ENCODE data around the gene SLC12A6.

Gene SLC12A6

GRCh38 chr15:34367101-34368081 is 29.8 kb upstream of the SLC12A6 start, which contains the start of gene LPCAT4 (continued):
- TF ChIP-seq ZNF266 (tag by site-specific recombination; IDR thresholded peaks at IDR 0.05; ENCODE audit: low read depth) (no peak), ZNF521 (tag by site-specific recombination; IDR thresholded peaks at IDR 0.05) (no peak), ZNF621 (tag by site-specific recombination; IDR thresholded peaks at IDR 0.05) (no peak), SP2 (tag by site-specific recombination; IDR thresholded peaks at IDR 0.05) (peak; percentile 79), KLF10 (tag by site-specific recombination; IDR thresholded peaks at IDR 0.05) (peak; percentile 66; the same call in 1 of the 2 replicates), ZNF202 (tag by site-specific recombination; IDR thresholded peaks at IDR 0.05; ENCODE audit: borderline replicate concordance) (no peak), GFI1B (tag by site-specific recombination; IDR thresholded peaks at IDR 0.05) (no peak), ZBTB6 (tag by site-specific recombination; IDR thresholded peaks at IDR 0.05) (no peak), ZBTB17 (tag by site-specific recombination; IDR thresholded peaks at IDR 0.05) (peak; percentile 86), ZNF596 (tag by site-specific recombination; IDR thresholded peaks at IDR 0.05) (no peak), ZBTB11 (tag by site-specific recombination; conservative IDR thresholded peaks at IDR 0.05; ENCODE audit: low read depth) (peak; percentile 68), ZFHX2 (tag by site-specific recombination; conservative IDR thresholded peaks at IDR 0.05) (peak; percentile 60), KLF8 (tag by site-specific recombination; IDR thresholded peaks at IDR 0.05) (peak; percentile 82), ZBTB48 (tag by site-specific recombination; IDR thresholded peaks at IDR 0.05) (peak; percentile 79), ZNF707 (tag by site-specific recombination; IDR thresholded peaks at IDR 0.05) (no peak), ZNF610 (tag by site-specific recombination; IDR thresholded peaks at IDR 0.05; ENCODE audit: borderline replicate concordance) (no peak), HIC1 (tag by site-specific recombination; IDR thresholded peaks at IDR 0.05) (peak; percentile 19; the same call in 1 of the 2 replicates), MYNN (tag by site-specific recombination; IDR thresholded peaks at IDR 0.05; ENCODE audit: borderline replicate concordance) (no peak), ZNF654 (tag by site-specific recombination; IDR thresholded peaks at IDR 0.05; ENCODE audit: low read depth) (peak; percentile 31), ZNF248 (tag by site-specific recombination; IDR thresholded peaks at IDR 0.05) (no peak), ZSCAN23 (tag by site-specific recombination; IDR thresholded peaks at IDR 0.05) (no peak), ZNF701 (tag by site-specific recombination; IDR thresholded peaks at IDR 0.05) (no peak), ZNF138 (tag by site-specific recombination; IDR thresholded peaks at IDR 0.05; ENCODE audit: borderline replicate concordance) (no peak)
- TF ChIP-seq, protein P1, sequence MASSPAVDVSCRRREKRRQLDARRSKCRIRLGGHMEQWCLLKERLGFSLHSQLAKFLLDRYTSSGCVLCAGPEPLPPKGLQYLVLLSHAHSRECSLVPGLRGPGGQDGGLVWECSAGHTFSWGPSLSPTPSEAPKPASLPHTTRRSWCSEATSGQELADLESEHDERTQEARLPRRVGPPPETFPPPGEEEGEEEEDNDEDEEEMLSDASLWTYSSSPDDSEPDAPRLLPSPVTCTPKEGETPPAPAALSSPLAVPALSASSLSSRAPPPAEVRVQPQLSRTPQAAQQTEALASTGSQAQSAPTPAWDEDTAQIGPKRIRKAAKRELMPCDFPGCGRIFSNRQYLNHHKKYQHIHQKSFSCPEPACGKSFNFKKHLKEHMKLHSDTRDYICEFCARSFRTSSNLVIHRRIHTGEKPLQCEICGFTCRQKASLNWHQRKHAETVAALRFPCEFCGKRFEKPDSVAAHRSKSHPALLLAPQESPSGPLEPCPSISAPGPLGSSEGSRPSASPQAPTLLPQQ (tag by site-specific recombination; IDR thresholded peaks at IDR 0.05) = peak; percentile 82
- TF ChIP-seq, protein P2, sequence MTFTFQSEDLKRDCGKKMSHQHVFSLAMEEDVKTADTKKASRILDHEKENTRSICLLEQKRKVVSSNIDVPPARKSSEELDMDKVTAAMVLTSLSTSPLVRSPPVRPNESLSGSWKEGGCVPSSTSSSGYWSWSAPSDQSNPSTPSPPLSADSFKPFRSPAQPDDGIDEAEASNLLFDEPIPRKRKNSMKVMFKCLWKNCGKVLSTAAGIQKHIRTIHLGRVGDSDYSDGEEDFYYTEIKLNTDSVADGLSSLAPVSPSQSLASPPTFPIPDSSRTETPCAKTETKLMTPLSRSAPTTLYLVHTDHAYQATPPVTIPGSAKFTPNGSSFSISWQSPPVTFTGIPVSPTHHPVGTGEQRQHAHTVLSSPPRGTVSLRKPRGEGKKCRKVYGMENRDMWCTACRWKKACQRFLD (tag by site-specific recombination; IDR thresholded peaks at IDR 0.05) = no peak
- TF ChIP-seq, protein P3, sequence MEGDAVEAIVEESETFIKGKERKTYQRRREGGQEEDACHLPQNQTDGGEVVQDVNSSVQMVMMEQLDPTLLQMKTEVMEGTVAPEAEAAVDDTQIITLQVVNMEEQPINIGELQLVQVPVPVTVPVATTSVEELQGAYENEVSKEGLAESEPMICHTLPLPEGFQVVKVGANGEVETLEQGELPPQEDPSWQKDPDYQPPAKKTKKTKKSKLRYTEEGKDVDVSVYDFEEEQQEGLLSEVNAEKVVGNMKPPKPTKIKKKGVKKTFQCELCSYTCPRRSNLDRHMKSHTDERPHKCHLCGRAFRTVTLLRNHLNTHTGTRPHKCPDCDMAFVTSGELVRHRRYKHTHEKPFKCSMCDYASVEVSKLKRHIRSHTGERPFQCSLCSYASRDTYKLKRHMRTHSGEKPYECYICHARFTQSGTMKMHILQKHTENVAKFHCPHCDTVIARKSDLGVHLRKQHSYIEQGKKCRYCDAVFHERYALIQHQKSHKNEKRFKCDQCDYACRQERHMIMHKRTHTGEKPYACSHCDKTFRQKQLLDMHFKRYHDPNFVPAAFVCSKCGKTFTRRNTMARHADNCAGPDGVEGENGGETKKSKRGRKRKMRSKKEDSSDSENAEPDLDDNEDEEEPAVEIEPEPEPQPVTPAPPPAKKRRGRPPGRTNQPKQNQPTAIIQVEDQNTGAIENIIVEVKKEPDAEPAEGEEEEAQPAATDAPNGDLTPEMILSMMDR (tag by site-specific recombination; IDR thresholded peaks at IDR 0.05) = peak; percentile 99
